ENCODE measurements around the gene RTRAF. TPM values are rescaled to one million over a fixed set of nuclear protein-coding genes. Genes with fewer than 3 reads are reported as not detected.
A peak's percentile ranks its signal among the peaks of the same experiment; 100 is the strongest.

RTRAF gene
- polyA plus RNA-seq, 4 donors = 98.1 to 189 (median 127) TPM

- Histone ChIP-seq H3K36me3 (ENCODE audit: control insufficient read depth in 3 of 3, insufficient read depth in 2 of 3, low read depth in 1 of 3, low read length in 3 of 3) (peaks cover 28 to 31% (median 29%) of the 10 kb centered on the region in 3 donors), H3K9me3 (ENCODE audit: control insufficient read depth in 2 of 2, insufficient read depth in 1 of 2, low read depth in 1 of 2, low read length in 1 of 2) (no peaks in the 10 kb centered on the region), H3K27ac (ENCODE audit: low read depth in 1 of 3, low read length in 2 of 3) (no peak overlapping the region), H3K4me3 (ENCODE audit: low read depth in 1 of 3, low read length in 3 of 3) (no peak overlapping the region), H3K4me1 (ENCODE audit: control insufficient read depth in 3 of 3, insufficient read depth in 2 of 3, low read depth in 1 of 3, low read length in 2 of 3) (no peaks in the 10 kb centered on the region), H3K27me3 (ENCODE audit: control insufficient read depth in 3 of 3, insufficient read depth in 3 of 3, low read length in 3 of 3) (no peaks in the 10 kb centered on the region)
- 97 to 100% (median 99%) methylated on average over 4 of the region's 4 CpGs for WGBS, 3 donors
- FAIRE-seq = no peak
- DNase-seq = no peak
These were observed 18.8 kb downstream of the RTRAF start for GRCh38 chr14:52008136-52008535.

GRCh38 chr14:52010173-52010693, 20.9 kb downstream of the RTRAF start:
- H3K9me3 ChIP-seq (ENCODE audit: control insufficient read depth in 2 of 2, insufficient read depth in 1 of 2, low read depth in 1 of 2, low read length in 1 of 2) = no peaks in the 10 kb centered on the region
- DNase-seq = no peak
- no peak overlapping the region for H3K27ac ChIP-seq (ENCODE audit: low read depth in 1 of 3, low read length in 2 of 3)
- FAIRE-seq = no peak
- H3K36me3 ChIP-seq (ENCODE audit: control insufficient read depth in 3 of 3, insufficient read depth in 2 of 3, low read depth in 1 of 3, low read length in 3 of 3) = peaks cover 19 to 40% (median 28%) of the 10 kb centered on the region in 3 donors
- H3K27me3 ChIP-seq (ENCODE audit: control insufficient read depth in 3 of 3, insufficient read depth in 3 of 3, low read length in 3 of 3) = no peaks in the 10 kb centered on the region
- no peak overlapping the region for H3K4me3 ChIP-seq (ENCODE audit: low read depth in 1 of 3, low read length in 3 of 3)
- WGBS, 3 donors = 86 to 93% (median 89%) methylated on average over 3 of the region's 3 CpGs
- no peaks in the 10 kb centered on the region for H3K4me1 ChIP-seq (ENCODE audit: control insufficient read depth in 3 of 3, insufficient read depth in 2 of 3, low read depth in 1 of 3, low read length in 2 of 3)

- H3K27ac ChIP-seq (ENCODE audit: low read depth in 1 of 3, low read length in 2 of 3) = no peak overlapping the region
- H3K4me1 ChIP-seq (ENCODE audit: control insufficient read depth in 3 of 3, insufficient read depth in 2 of 3, low read depth in 1 of 3, low read length in 2 of 3) = no peaks in the 10 kb centered on the region
- no peak for DNase-seq
- no peaks in the 10 kb centered on the region for H3K27me3 ChIP-seq (ENCODE audit: control insufficient read depth in 3 of 3, insufficient read depth in 3 of 3, low read length in 3 of 3)
- H3K36me3 ChIP-seq (ENCODE audit: control insufficient read depth in 3 of 3, insufficient read depth in 2 of 3, low read depth in 1 of 3, low read length in 3 of 3) = peaks cover 14 to 41% (median 19%) of the 10 kb centered on the region in 3 donors
- H3K9me3 ChIP-seq (ENCODE audit: control insufficient read depth in 2 of 2, insufficient read depth in 1 of 2, low read depth in 1 of 2, low read length in 1 of 2) = no peaks in the 10 kb centered on the region
- H3K4me3 ChIP-seq (ENCODE audit: low read depth in 1 of 3, low read length in 3 of 3) = no peak overlapping the region
- FAIRE-seq = no peak
- WGBS, 3 donors = 92 to 93% (median 93%) methylated on average over 9 of the region's 9 CpGs
These were observed 22.2 kb downstream of the RTRAF start for GRCh38 chr14:52011523-52011922.

GRCh38 chr14:52012635-52013034, 23.3 kb downstream of the RTRAF start:
- H3K27ac ChIP-seq (ENCODE audit: low read depth in 1 of 3, low read length in 2 of 3) = no peak overlapping the region
- H3K36me3 ChIP-seq (ENCODE audit: control insufficient read depth in 3 of 3, insufficient read depth in 2 of 3, low read depth in 1 of 3, low read length in 3 of 3) = peaks cover 14 to 41% (median 19%) of the 10 kb centered on the region in 3 donors
- WGBS, 3 donors = 59 to 72% (median 68%) methylated on average over 4 of the region's 4 CpGs
- H3K9me3 ChIP-seq (ENCODE audit: control insufficient read depth in 2 of 2, insufficient read depth in 1 of 2, low read depth in 1 of 2, low read length in 1 of 2) = no peaks in the 10 kb centered on the region
- no peak for FAIRE-seq
- H3K4me1 ChIP-seq (ENCODE audit: control insufficient read depth in 3 of 3, insufficient read depth in 2 of 3, low read depth in 1 of 3, low read length in 2 of 3) = no peaks in the 10 kb centered on the region
- H3K4me3 ChIP-seq (ENCODE audit: low read depth in 1 of 3, low read length in 3 of 3) = no peak overlapping the region
- H3K27me3 ChIP-seq (ENCODE audit: control insufficient read depth in 3 of 3, insufficient read depth in 3 of 3, low read length in 3 of 3) = no peaks in the 10 kb centered on the region
- DNase-seq = no peak

- no peaks in the 10 kb centered on the region for H3K27me3 ChIP-seq (ENCODE audit: control insufficient read depth in 3 of 3, insufficient read depth in 3 of 3, low read length in 3 of 3)
- no peak overlapping the region for H3K4me3 ChIP-seq (ENCODE audit: low read depth in 1 of 3, low read length in 3 of 3)
- peaks cover under 1 to 12% (median 2%) of the 10 kb centered on the region in 3 donors for H3K4me1 ChIP-seq (ENCODE audit: control insufficient read depth in 3 of 3, insufficient read depth in 2 of 3, low read depth in 1 of 3, low read length in 2 of 3)
- 80 to 88% (median 82%) methylated on average over 11 of the region's 11 CpGs for WGBS, 3 donors
- peaks cover 7 to 37% (median 14%) of the 10 kb centered on the region in 3 donors for H3K36me3 ChIP-seq (ENCODE audit: control insufficient read depth in 3 of 3, insufficient read depth in 2 of 3, low read depth in 1 of 3, low read length in 3 of 3)
- FAIRE-seq = no peak
- no peak overlapping the region for H3K27ac ChIP-seq (ENCODE audit: low read depth in 1 of 3, low read length in 2 of 3)
- no peak for DNase-seq
- H3K9me3 ChIP-seq (ENCODE audit: control insufficient read depth in 2 of 2, insufficient read depth in 1 of 2, low read depth in 1 of 2, low read length in 1 of 2) = no peaks in the 10 kb centered on the region
These were observed 24.7 kb downstream of the RTRAF start for GRCh38 chr14:52013984-52014600.

GRCh38 chr14:52014601-52015267, 25.4 kb downstream of the RTRAF start:
- WGBS, 3 donors = 76 to 81% (median 81%) methylated on average over 15 of the region's 15 CpGs
- Histone ChIP-seq H3K27me3 (ENCODE audit: control insufficient read depth in 3 of 3, insufficient read depth in 3 of 3, low read length in 3 of 3) (no peaks in the 10 kb centered on the region), H3K9me3 (ENCODE audit: control insufficient read depth in 2 of 2, insufficient read depth in 1 of 2, low read depth in 1 of 2, low read length in 1 of 2) (no peaks in the 10 kb centered on the region), H3K27ac (ENCODE audit: low read depth in 1 of 3, low read length in 2 of 3) (no peak overlapping the region), H3K4me3 (ENCODE audit: low read depth in 1 of 3, low read length in 3 of 3) (no peak overlapping the region), H3K36me3 (ENCODE audit: control insufficient read depth in 3 of 3, insufficient read depth in 2 of 3, low read depth in 1 of 3, low read length in 3 of 3) (peaks cover 4 to 40% (median 11%) of the 10 kb centered on the region in 3 donors), H3K4me1 (ENCODE audit: control insufficient read depth in 3 of 3, insufficient read depth in 2 of 3, low read depth in 1 of 3, low read length in 2 of 3) (peaks cover 5 to 18% (median 7%) of the 10 kb centered on the region in 3 donors)
- no peak for DNase-seq
- FAIRE-seq = no peak

- Histone ChIP-seq H3K4me1 (ENCODE audit: control insufficient read depth in 3 of 3, insufficient read depth in 2 of 3, low read depth in 1 of 3, low read length in 2 of 3) (peaks cover 8 to 22% (median 8%) of the 10 kb centered on the region in 3 donors), H3K4me3 (ENCODE audit: low read depth in 1 of 3, low read length in 3 of 3) (no peak overlapping the region), H3K27ac (ENCODE audit: low read depth in 1 of 3, low read length in 2 of 3) (no peak overlapping the region), H3K27me3 (ENCODE audit: control insufficient read depth in 3 of 3, insufficient read depth in 3 of 3, low read length in 3 of 3) (no peaks in the 10 kb centered on the region), H3K36me3 (ENCODE audit: control insufficient read depth in 3 of 3, insufficient read depth in 2 of 3, low read depth in 1 of 3, low read length in 3 of 3) (peaks cover 4 to 39% (median 10%) of the 10 kb centered on the region in 3 donors), H3K9me3 (ENCODE audit: control insufficient read depth in 2 of 2, insufficient read depth in 1 of 2, low read depth in 1 of 2, low read length in 1 of 2) (no peaks in the 10 kb centered on the region)
- DNase-seq (peak; percentile 12 to 29), FAIRE-seq (no peak)
- WGBS, 3 donors = 77 to 82% (median 81%) methylated on average over 8 of the region's 8 CpGs
These were observed 26.2 kb downstream of the RTRAF start for GRCh38 chr14:52015411-52016030.

GRCh38 chr14:52018252-52018651, 28.9 kb downstream of the RTRAF start:
- H3K4me1 ChIP-seq (ENCODE audit: control insufficient read depth in 3 of 3, insufficient read depth in 2 of 3, low read depth in 1 of 3, low read length in 2 of 3) = peaks cover 8 to 28% (median 10%) of the 10 kb centered on the region in 3 donors
- H3K27me3 ChIP-seq (ENCODE audit: control insufficient read depth in 3 of 3, insufficient read depth in 3 of 3, low read length in 3 of 3) = no peaks in the 10 kb centered on the region
- peak overlapping the region in 2 of 3 donors; percentile 54 to 79 for H3K27ac ChIP-seq (ENCODE audit: low read depth in 1 of 3, low read length in 2 of 3)
- H3K9me3 ChIP-seq (ENCODE audit: control insufficient read depth in 2 of 2, insufficient read depth in 1 of 2, low read depth in 1 of 2, low read length in 1 of 2) = no peaks in the 10 kb centered on the region
- peak; percentile 73 to 82 for DNase-seq
- no peak overlapping the region for H3K4me3 ChIP-seq (ENCODE audit: low read depth in 1 of 3, low read length in 3 of 3)
- H3K36me3 ChIP-seq (ENCODE audit: control insufficient read depth in 3 of 3, insufficient read depth in 2 of 3, low read depth in 1 of 3, low read length in 3 of 3) = peaks cover 0 to 23% (median 0%) of the 10 kb centered on the region in 3 donors
- 56 to 72% (median 70%) methylated on average over 4 of the region's 4 CpGs for WGBS, 3 donors
- no peak for FAIRE-seq

All from small intestine (tissue), 7 donors.